HepG2 (cell line): ENCODE results near the gene RABGAP1. TPM values are rescaled to one million over a fixed set of nuclear protein-coding genes. Genes with fewer than 3 reads are reported as not detected.

Experiments
- ATRX ChIP-seq: sonication (generic); formaldehyde crosslinking; IDR thresholded peaks from 2 replicates; pipeline ENCODE4 v1.4.0; 2020; ENCODE audit warnings: missing genetic modification reagents, borderline replicate concordance
- CCDC6 ChIP-seq: sonication (generic); formaldehyde crosslinking; IDR thresholded peaks from 2 replicates; pipeline ENCODE4 v1.8.1; 2022; ENCODE audit warnings: mild to moderate bottlenecking, missing genetic modification reagents, moderate library complexity
- FOXA3 ChIP-seq: IDR thresholded peaks from 2 replicates; pipeline ENCODE4 v1.6.1; 2016; ENCODE audit warnings: missing genetic modification reagents, missing compliant biosample characterization
- HIVEP1 ChIP-seq: sonication (generic); formaldehyde crosslinking; IDR thresholded peaks from 2 replicates; pipeline ENCODE4 v1.4.0; 2020; ENCODE audit warnings: mild to moderate bottlenecking, missing genetic modification reagents
- NFE2L1 ChIP-seq: sonication (generic); formaldehyde crosslinking; IDR thresholded peaks from 2 replicates; pipeline ENCODE4 v1.4.0; 2020; ENCODE audit warnings: missing genetic modification reagents, mild to moderate bottlenecking, borderline replicate concordance
- NFE2L2 ChIP-seq: fragments of 150-350 bp; IDR thresholded peaks from 2 replicates; pipeline ENCODE4 v1.6.1; 2014; ENCODE audit warnings: low read length
- ZBTB3 ChIP-seq: sonication (generic); formaldehyde crosslinking; IDR thresholded peaks from 2 replicates; pipeline ENCODE4 v1.4.0; 2020; ENCODE audit warnings: low read depth, mild to moderate bottlenecking, moderate library complexity, missing genetic modification reagents, borderline replicate concordance
- ZEB1 ChIP-seq: IDR thresholded peaks from 2 replicates; pipeline ENCODE4 v1.6.1; 2012; ENCODE audit warnings: mild to moderate bottlenecking, low read depth, inconsistent platforms; ENCODE audit not compliant: insufficient replicate concordance
- ZFP90 ChIP-seq: sonication (generic); formaldehyde crosslinking; IDR thresholded peaks from 2 replicates; pipeline ENCODE4 v1.8.0; 2022; ENCODE audit warnings: missing genetic modification reagents, mild to moderate bottlenecking, inconsistent platforms, borderline replicate concordance
- ZNF136 ChIP-seq: sonication (generic); formaldehyde crosslinking; IDR thresholded peaks from 2 replicates; pipeline ENCODE4 v1.8.1; 2022; ENCODE audit warnings: low read depth, mild to moderate bottlenecking, moderate library complexity, missing genetic modification reagents
- ZNF263 ChIP-seq: sonication (generic); formaldehyde crosslinking; IDR thresholded peaks from 2 replicates; pipeline ENCODE4 v1.4.0; 2020; ENCODE audit warnings: missing genetic modification reagents
- ZNF335 ChIP-seq: sonication (generic); formaldehyde crosslinking; IDR thresholded peaks from 2 replicates; pipeline ENCODE4 v1.4.0; 2020; ENCODE audit warnings: missing genetic modification reagents
- ZNF382 ChIP-seq: sonication (generic); formaldehyde crosslinking; IDR thresholded peaks from 2 replicates; pipeline ENCODE4 v1.5.0; 2020; ENCODE audit warnings: missing genetic modification reagents, mild to moderate bottlenecking, borderline replicate concordance
- ZNF383 ChIP-seq: sonication (generic); formaldehyde crosslinking; IDR thresholded peaks from 2 replicates; pipeline ENCODE4 v1.4.0; 2020; ENCODE audit warnings: missing genetic modification reagents, mild to moderate bottlenecking, borderline replicate concordance
- ZNF431 ChIP-seq: sonication (generic); formaldehyde crosslinking; IDR thresholded peaks from 2 replicates; pipeline ENCODE4 v1.9.0; 2022; ENCODE audit warnings: missing genetic modification reagents, low read depth, mild to moderate bottlenecking, borderline replicate concordance
- ZNF788 ChIP-seq: sonication (generic); formaldehyde crosslinking; IDR thresholded peaks from 2 replicates; pipeline ENCODE4 v1.5.0; 2020; ENCODE audit warnings: mild to moderate bottlenecking, missing genetic modification reagents, borderline replicate concordance
- polyA plus RNA-seq, 8 experiments: library from polyadenylated mRNA; depleted of rRNA in 3 of 8; stranded (reverse) in 7 of 8; unstranded in 1 of 8; fragments of >200 nt; fragmentation: Illumina TruSeq in 4 of 8; extraction: Trizol in 4 of 8; gene quantifications; 2 replicates each; pipeline versions ENCODE4 v1.2.1 to v1.2.3, GENCODE V29; 2011 to 2016; ENCODE audit warnings: low read depth in 4 of 8, missing spikeins in 1 of 8, mixed read lengths in 1 of 8; ENCODE audit not compliant: insufficient read depth in 1 of 8
- total RNA-seq, 5 experiments: library from RNA; depleted of rRNA; stranded (reverse); fragments of >200 nt; fragmentation: Illumina TruSeq; extraction: Trizol; gene quantifications; 2 replicates each; pipeline ENCODE4 v1.2.3, GENCODE V29; 2016; ENCODE audit warnings: low read depth in 1 of 5
- TF ChIP-seq, protein P1 (sequence below): sonication (generic); formaldehyde crosslinking; conservative IDR thresholded peaks from 2 replicates; pipeline ENCODE4 v1.4.0; 2020; ENCODE audit warnings: missing genetic modification reagents
- TF ChIP-seq, protein P2 (sequence below): sonication (generic); formaldehyde crosslinking; IDR thresholded peaks from 2 replicates; pipeline ENCODE4 v1.9.0; 2021; ENCODE audit warnings: missing genetic modification reagents, mild to moderate bottlenecking, borderline replicate concordance
- TF ChIP-seq, protein P3 (sequence below): sonication (generic); formaldehyde crosslinking; IDR thresholded peaks from 2 replicates; pipeline ENCODE4 v1.4.0; 2020; ENCODE audit warnings: mild to moderate bottlenecking, missing genetic modification reagents
- TF ChIP-seq, protein P4 (sequence below): sonication (generic); formaldehyde crosslinking; conservative IDR thresholded peaks from 2 replicates; pipeline ENCODE4 v1.8.0; 2022; ENCODE audit warnings: missing genetic modification reagents

The RABGAP1 gene
- total and polyA plus RNA-seq, 2 of the 13 experiments (the other 11 are each of a cell fraction or from before 2014, with no cell fraction given), result 19.1 to 19.3 TPM

DNA sequence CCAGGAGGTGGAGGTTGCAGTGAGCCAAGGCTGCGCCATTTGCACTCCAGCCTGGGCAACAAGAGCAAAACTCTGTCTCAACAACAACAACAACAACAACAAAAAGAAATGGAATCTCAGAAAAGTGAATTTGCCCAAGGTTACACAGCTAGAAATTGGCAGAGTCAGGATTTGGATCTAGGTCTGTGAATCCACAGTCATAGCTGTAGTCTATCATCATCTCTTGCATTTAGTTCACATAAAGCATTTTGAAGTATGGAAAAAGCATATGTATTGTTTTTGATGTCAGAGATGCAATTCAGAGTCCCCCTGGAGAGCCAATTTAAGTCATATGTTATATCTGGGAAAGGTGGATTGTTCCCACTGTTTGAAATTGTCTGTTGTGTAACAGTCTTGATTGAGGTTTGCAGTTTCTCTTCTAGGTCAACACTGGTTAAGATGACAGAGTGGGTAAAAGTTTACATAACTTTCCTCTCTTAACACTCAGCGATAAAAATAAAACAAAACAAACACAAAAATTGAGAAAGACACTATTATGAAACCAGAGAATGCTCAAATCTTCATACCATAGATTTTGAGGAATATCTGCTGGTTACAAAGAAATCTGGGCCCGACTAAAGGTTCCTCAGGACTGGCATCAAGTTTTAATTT is 71.2 kb downstream of the RABGAP1 start (continued):
- TF ChIP-seq CCDC6 (CRISPR knock-in tag), result no peak
- no peak for TF ChIP-seq ZEB1
- no peak for TF ChIP-seq ZBTB3 (CRISPR knock-in tag)
- no peak for TF ChIP-seq ZNF383 (CRISPR knock-in tag)
- no peak for TF ChIP-seq ZNF382 (CRISPR knock-in tag)
- TF ChIP-seq, protein P1, sequence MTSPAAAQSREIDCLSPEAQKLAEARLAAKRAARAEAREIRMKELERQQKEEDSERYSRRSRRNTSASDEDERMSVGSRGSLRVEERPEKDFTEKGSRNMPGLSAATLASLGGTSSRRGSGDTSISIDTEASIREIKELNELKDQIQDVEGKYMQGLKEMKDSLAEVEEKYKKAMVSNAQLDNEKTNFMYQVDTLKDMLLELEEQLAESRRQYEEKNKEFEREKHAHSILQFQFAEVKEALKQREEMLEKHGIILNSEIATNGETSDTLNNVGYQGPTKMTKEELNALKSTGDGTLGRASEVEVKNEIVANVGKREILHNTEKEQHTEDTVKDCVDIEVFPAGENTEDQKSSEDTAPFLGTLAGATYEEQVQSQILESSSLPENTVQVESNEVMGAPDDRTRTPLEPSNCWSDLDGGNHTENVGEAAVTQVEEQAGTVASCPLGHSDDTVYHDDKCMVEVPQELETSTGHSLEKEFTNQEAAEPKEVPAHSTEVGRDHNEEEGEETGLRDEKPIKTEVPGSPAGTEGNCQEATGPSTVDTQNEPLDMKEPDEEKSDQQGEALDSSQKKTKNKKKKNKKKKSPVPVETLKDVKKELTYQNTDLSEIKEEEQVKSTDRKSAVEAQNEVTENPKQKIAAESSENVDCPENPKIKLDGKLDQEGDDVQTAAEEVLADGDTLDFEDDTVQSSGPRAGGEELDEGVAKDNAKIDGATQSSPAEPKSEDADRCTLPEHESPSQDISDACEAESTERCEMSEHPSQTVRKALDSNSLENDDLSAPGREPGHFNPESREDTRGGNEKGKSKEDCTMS (CRISPR knock-in tag), result no peak
- TF ChIP-seq ZNF788, result no peak
- TF ChIP-seq FOXA3 (CRISPR knock-in tag), result peak; percentile 91
- no peak for TF ChIP-seq ATRX (CRISPR knock-in tag)
- no peak for TF ChIP-seq NFE2L1 (CRISPR knock-in tag)
- no peak for TF ChIP-seq ZNF335
- no peak for TF ChIP-seq NFE2L2
- TF ChIP-seq ZFP90 (CRISPR knock-in tag), result no peak
- TF ChIP-seq, protein P2, sequence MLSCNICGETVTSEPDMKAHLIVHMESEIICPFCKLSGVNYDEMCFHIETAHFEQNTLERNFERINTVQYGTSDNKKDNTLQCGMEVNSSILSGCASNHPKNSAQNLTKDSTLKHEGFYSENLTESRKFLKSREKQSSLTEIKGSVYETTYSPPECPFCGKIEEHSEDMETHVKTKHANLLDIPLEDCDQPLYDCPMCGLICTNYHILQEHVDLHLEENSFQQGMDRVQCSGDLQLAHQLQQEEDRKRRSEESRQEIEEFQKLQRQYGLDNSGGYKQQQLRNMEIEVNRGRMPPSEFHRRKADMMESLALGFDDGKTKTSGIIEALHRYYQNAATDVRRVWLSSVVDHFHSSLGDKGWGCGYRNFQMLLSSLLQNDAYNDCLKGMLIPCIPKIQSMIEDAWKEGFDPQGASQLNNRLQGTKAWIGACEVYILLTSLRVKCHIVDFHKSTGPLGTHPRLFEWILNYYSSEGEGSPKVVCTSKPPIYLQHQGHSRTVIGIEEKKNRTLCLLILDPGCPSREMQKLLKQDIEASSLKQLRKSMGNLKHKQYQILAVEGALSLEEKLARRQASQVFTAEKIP, result no peak
- no peak for TF ChIP-seq HIVEP1 (CRISPR knock-in tag)
- TF ChIP-seq, protein P3, sequence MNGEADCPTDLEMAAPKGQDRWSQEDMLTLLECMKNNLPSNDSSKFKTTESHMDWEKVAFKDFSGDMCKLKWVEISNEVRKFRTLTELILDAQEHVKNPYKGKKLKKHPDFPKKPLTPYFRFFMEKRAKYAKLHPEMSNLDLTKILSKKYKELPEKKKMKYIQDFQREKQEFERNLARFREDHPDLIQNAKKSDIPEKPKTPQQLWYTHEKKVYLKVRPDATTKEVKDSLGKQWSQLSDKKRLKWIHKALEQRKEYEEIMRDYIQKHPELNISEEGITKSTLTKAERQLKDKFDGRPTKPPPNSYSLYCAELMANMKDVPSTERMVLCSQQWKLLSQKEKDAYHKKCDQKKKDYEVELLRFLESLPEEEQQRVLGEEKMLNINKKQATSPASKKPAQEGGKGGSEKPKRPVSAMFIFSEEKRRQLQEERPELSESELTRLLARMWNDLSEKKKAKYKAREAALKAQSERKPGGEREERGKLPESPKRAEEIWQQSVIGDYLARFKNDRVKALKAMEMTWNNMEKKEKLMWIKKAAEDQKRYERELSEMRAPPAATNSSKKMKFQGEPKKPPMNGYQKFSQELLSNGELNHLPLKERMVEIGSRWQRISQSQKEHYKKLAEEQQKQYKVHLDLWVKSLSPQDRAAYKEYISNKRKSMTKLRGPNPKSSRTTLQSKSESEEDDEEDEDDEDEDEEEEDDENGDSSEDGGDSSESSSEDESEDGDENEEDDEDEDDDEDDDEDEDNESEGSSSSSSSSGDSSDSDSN (CRISPR knock-in tag), result no peak
- no peak for TF ChIP-seq ZNF431
- TF ChIP-seq ZNF263 (CRISPR knock-in tag), result no peak
- no peak for TF ChIP-seq ZNF136
- TF ChIP-seq, protein P4, sequence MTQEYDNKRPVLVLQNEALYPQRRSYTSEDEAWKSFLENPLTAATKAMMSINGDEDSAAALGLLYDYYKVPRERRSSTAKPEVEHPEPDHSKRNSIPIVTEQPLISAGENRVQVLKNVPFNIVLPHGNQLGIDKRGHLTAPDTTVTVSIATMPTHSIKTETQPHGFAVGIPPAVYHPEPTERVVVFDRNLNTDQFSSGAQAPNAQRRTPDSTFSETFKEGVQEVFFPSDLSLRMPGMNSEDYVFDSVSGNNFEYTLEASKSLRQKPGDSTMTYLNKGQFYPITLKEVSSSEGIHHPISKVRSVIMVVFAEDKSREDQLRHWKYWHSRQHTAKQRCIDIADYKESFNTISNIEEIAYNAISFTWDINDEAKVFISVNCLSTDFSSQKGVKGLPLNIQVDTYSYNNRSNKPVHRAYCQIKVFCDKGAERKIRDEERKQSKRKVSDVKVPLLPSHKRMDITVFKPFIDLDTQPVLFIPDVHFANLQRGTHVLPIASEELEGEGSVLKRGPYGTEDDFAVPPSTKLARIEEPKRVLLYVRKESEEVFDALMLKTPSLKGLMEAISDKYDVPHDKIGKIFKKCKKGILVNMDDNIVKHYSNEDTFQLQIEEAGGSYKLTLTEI (CRISPR knock-in tag), result no peak
